C1 segment of cervical spinal cord (tissue), 14 donors: ENCODE measurements around the gene TFDP1.

Source experiments
- DNase-seq, 14 donors: peaks; one replicate each; lab custom pipeline; 2025; lab: John Stamatoyannopoulos, UW

Gene TFDP1

GRCh38 chr13:113665597-113666328, 81.2 kb downstream of the TFDP1 start:
- DNase-seq: no peak

- no peak for DNase-seq
Measured at GRCh38 chr13:113666329-113666670, 81.7 kb downstream of the TFDP1 start.

- no peak for DNase-seq
Measured at GRCh38 chr13:113666951-113667701, 82.6 kb downstream of the TFDP1 start, which contains the start of gene GRK1. GRK1 (plus strand) TSS chr13:113667219; CDS start chr13:113667387, 168 bp downstream.

- no peak for DNase-seq
Measured at GRCh38 chr13:113667771-113668490, 83.4 kb downstream of the TFDP1 start.

- no peak for DNase-seq
Measured at GRCh38 chr13:113668491-113668971, 84.0 kb downstream of the TFDP1 start.

GRCh38 chr13:113669231-113669754, 84.7 kb downstream of the TFDP1 start:
- no peak for DNase-seq

- no peak for DNase-seq
Measured at GRCh38 chr13:113669755-113670341, 85.3 kb downstream of the TFDP1 start.

GRCh38 chr13:113670541-113670940, 86.0 kb downstream of the TFDP1 start:
- no peak for DNase-seq

- DNase-seq: no peak
Measured at GRCh38 chr13:113671066-113672001, 86.8 kb downstream of the TFDP1 start.

GRCh38 chr13:113672002-113672651, 87.6 kb downstream of the TFDP1 start:
- DNase-seq: no peak
